ENCODE measurements around the gene PLEKHB1. TPM values are rescaled to one million over a fixed set of nuclear protein-coding genes. Genes with fewer than 3 reads are reported as not detected.

PLEKHB1 gene
- 1.1 and 2.0 TPM in 2 replicates for total RNA-seq (ENCODE audit: low replicate concordance)

GRCh38 chr11:73645972-73646631 lies at the start of gene PLEKHB1:
PLEKHB1 (plus strand) TSS chr11:73646581; CDS start chr11:73646609, 28 bp downstream.

GRCh38 chr11:73597956-73598718 lies 48.2 kb upstream of the PLEKHB1 start, which contains the start of gene FAM168A:
FAM168A (minus strand) TSS chr11:73598112; CDS start chr11:73468474, 129,638 bp downstream.

Other genes with a start within 250 kb of the PLEKHB1 start
- gene FAM168A, start 48.5 kb upstream of the PLEKHB1 start, total RNA-seq (ENCODE audit: low replicate concordance): 10.2 and 20.4 TPM in 2 replicates
- 91.0 and 150 TPM in 2 replicates for gene RAB6A, start 114.5 kb downstream of the PLEKHB1 start, total RNA-seq (ENCODE audit: low replicate concordance)
- 5.4 and 30.3 TPM in 2 replicates for gene MRPL48, start 141.3 kb downstream of the PLEKHB1 start, total RNA-seq (ENCODE audit: low replicate concordance)
- gene COA4, start 230.3 kb downstream of the PLEKHB1 start, total RNA-seq (ENCODE audit: low replicate concordance): 81.8 and 91.6 TPM in 2 replicates
- 6.7 and 10.1 TPM in 2 replicates for gene PAAF1, start 230.4 kb downstream of the PLEKHB1 start, total RNA-seq (ENCODE audit: low replicate concordance)

Measured in smooth muscle cell of the coronary artery (primary cell).